ENCODE results near the gene POLK. TPM values are rescaled to one million over a fixed set of nuclear protein-coding genes. Genes with fewer than 3 reads are reported as not detected.
"Not testable (repeated sequence)": the region's sequence is repeated elsewhere in the genome, so short reads cannot be mapped to it uniquely, and the experiment has no call there.

The POLK gene
- total RNA-seq, 1 experiment from 2014 or later = 34.8 TPM

- H3K4me1 ChIP-seq (replicated peaks); H3K4me3 ChIP-seq; H3K27me3 ChIP-seq (replicated peaks); H3K27ac ChIP-seq; DNase-seq (ENCODE audit: low read depth in 1 of 2, low spot score in 2 of 2); H3K9me3 ChIP-seq (replicated peaks): not testable (repeated sequence)
- H3K36me3 ChIP-seq = peaks cover 45% of the 10 kb centered on the region
Measured at GRCh38 chr5:75489847-75490246, 21.8 kb upstream of the POLK start.

- Histone ChIP-seq H3K36me3 (peaks cover 48% of the 10 kb centered on the region), H3K9me3 (replicated peaks) (peaks cover 3% of the 10 kb centered on the region; the same call in 1 of the 2 replicates), H3K27ac (no peak overlapping the region), H3K27me3 (replicated peaks) (no peaks in the 10 kb centered on the region), H3K4me3 (no peak overlapping the region), H3K4me1 (replicated peaks) (peaks cover 4% of the 10 kb centered on the region; the same call in 1 of the 2 replicates)
- DNase-seq (ENCODE audit: low read depth in 1 of 2, low spot score in 2 of 2) = no peak
Measured at GRCh38 chr5:75491621-75492020, 20.1 kb upstream of the POLK start.

GRCh38 chr5:75496026-75496425 lies 15.7 kb upstream of the POLK start:
- no peak overlapping the region for H3K27ac ChIP-seq

GRCh38 chr5:75498208-75498777 lies 13.4 kb upstream of the POLK start:
- Histone ChIP-seq H3K4me3 (no peak overlapping the region), H3K9me3 (replicated peaks) (peaks cover 3% of the 10 kb centered on the region; the same call in 1 of the 2 replicates), H3K27me3 (replicated peaks) (no peaks in the 10 kb centered on the region), H3K36me3 (peaks cover 32% of the 10 kb centered on the region), H3K4me1 (replicated peaks) (peaks cover 4% of the 10 kb centered on the region; the same call in 1 of the 2 replicates), H3K27ac (no peak overlapping the region)
- DNase-seq (ENCODE audit: low read depth in 1 of 2, low spot score in 2 of 2) = no peak

More at GRCh38 chr5:75496026-75496425, 15.7 kb upstream of the POLK start:
- Histone ChIP-seq H3K36me3 (peaks cover 46% of the 10 kb centered on the region), H3K4me3 (no peak overlapping the region), H3K4me1 (replicated peaks) (peaks cover 4% of the 10 kb centered on the region; the same call in 1 of the 2 replicates), H3K27me3 (replicated peaks) (no peaks in the 10 kb centered on the region), H3K9me3 (replicated peaks) (peaks cover 3% of the 10 kb centered on the region; the same call in 1 of the 2 replicates)
- DNase-seq (ENCODE audit: low read depth in 1 of 2, low spot score in 2 of 2) = no peak

GRCh38 chr5:75498875-75499274 lies 12.8 kb upstream of the POLK start:
- H3K27me3 ChIP-seq (replicated peaks); H3K9me3 ChIP-seq (replicated peaks); DNase-seq (ENCODE audit: low read depth in 1 of 2, low spot score in 2 of 2); H3K4me1 ChIP-seq (replicated peaks); H3K4me3 ChIP-seq; H3K27ac ChIP-seq: not testable (repeated sequence)
- peaks cover 34% of the 10 kb centered on the region for H3K36me3 ChIP-seq

DNA sequence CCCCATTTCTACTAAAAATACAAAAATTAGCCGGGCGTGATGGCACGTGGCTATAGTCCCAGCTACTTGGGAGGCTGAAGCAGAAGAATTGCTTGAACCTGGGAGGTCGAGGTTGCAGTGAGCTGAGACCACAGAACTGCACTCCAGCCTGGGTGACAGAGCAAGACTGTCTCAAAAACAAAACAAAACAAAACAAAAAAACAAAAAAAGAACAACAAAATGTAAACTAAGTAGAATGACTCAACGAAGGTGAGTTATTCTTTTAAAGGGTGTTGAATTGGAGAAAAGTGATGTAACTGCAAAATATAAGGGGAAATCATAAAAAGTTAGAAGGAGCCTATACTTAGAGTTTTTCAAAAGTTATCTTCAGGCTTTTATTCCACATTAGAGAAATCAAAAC lies 6.6 kb upstream of the POLK start:
- H3K27ac ChIP-seq = peak overlapping the region; percentile 85
- H3K36me3 ChIP-seq; H3K4me3 ChIP-seq; H3K9me3 ChIP-seq (replicated peaks); H3K27me3 ChIP-seq (replicated peaks): not testable (repeated sequence)
- DNase-seq (ENCODE audit: low read depth in 1 of 2, low spot score in 2 of 2) = peak; percentile 88
- H3K4me1 ChIP-seq (replicated peaks) = peaks cover 26% of the 10 kb centered on the region

- Histone ChIP-seq H3K9me3 (replicated peaks) (no peaks in the 10 kb centered on the region), H3K4me1 (replicated peaks) (peaks cover 29% of the 10 kb centered on the region), H3K27ac (no peak overlapping the region), H3K4me3 (no peak overlapping the region), H3K27me3 (replicated peaks) (no peaks in the 10 kb centered on the region), H3K36me3 (peaks cover 17% of the 10 kb centered on the region)
- no peak for DNase-seq (ENCODE audit: low read depth in 1 of 2, low spot score in 2 of 2)
Measured at GRCh38 chr5:75507841-75508240, 3.9 kb upstream of the POLK start.

DNA sequence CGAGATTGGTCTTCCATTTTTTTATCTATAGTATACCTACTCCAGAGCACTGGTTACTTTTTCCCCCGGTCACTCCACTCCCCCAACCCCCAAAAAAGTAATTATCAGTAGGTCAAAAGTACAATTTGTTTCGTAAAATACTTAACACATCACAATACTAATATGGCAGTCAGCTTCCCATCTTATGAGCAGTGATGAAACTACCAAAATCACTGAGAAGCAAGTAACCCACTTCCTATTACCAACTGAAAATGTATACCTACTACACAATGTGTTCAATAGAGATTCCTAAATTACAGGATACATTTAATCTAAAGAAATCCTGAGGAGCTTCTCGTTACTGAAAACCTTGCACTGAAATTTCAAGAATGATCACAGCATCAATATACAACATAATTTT lies 2.1 kb upstream of the POLK start:
- no peak overlapping the region for H3K27ac ChIP-seq

DNA sequence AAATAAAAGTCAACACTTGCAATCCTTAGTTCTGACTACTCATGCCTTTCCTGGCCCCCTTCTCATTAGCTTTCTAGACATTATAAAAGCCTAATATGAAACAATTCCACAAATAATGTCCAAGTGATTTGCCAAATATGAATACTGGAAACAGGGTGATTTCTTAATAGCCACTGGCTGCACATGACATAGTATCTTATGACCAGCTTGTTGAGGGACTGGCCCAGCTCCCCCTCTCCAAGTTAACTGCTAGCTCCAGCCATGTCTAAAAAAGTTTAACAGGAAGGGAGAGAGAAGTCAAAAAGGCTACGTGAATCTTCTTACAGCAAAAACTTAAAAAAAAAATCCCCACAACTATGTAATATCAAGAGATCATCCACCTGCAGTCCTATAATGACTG lies 1.7 kb upstream of the POLK start:
- no peaks in the 10 kb centered on the region for H3K9me3 ChIP-seq (replicated peaks)
- H3K36me3 ChIP-seq = peaks cover 10% of the 10 kb centered on the region
- H3K27ac ChIP-seq = no peak overlapping the region
- peak in 1 of 2 experiments; percentile 32 for DNase-seq (ENCODE audit: low read depth in 1 of 2, low spot score in 2 of 2)
- H3K4me3 ChIP-seq = peak overlapping the region; percentile 76
- H3K27me3 ChIP-seq (replicated peaks) = no peaks in the 10 kb centered on the region
- H3K4me1 ChIP-seq (replicated peaks) = peaks cover 22% of the 10 kb centered on the region

More for the DNA sequence above, 2.1 kb upstream of the POLK start:
- DNase-seq (ENCODE audit: low read depth in 1 of 2, low spot score in 2 of 2) = peak in 1 of 2 experiments; percentile 6
- Histone ChIP-seq H3K4me1 (replicated peaks) (peaks cover 26% of the 10 kb centered on the region), H3K27me3 (replicated peaks) (no peaks in the 10 kb centered on the region), H3K36me3 (peaks cover 10% of the 10 kb centered on the region), H3K4me3 (peak overlapping the region; percentile 76), H3K9me3 (replicated peaks) (no peaks in the 10 kb centered on the region)

- DNase-seq (ENCODE audit: low read depth in 1 of 2, low spot score in 2 of 2) = peak; percentile 43 to 46
- H3K4me1 ChIP-seq (replicated peaks) = peaks cover 20% of the 10 kb centered on the region
- H3K4me3 ChIP-seq = peak overlapping the region; percentile 76
- H3K27ac ChIP-seq = peak overlapping the region; percentile 49; the same call in 1 of the 2 replicates
- H3K36me3 ChIP-seq = peaks cover 10% of the 10 kb centered on the region
- no peaks in the 10 kb centered on the region for H3K27me3 ChIP-seq (replicated peaks)
- H3K9me3 ChIP-seq (replicated peaks) = no peaks in the 10 kb centered on the region
Measured at GRCh38 chr5:75510417-75510835, 1.3 kb upstream of the POLK start.

- H3K36me3 ChIP-seq = peaks cover 10% of the 10 kb centered on the region
- H3K9me3 ChIP-seq (replicated peaks) = no peaks in the 10 kb centered on the region
- DNase-seq (ENCODE audit: low read depth in 1 of 2, low spot score in 2 of 2) = no peak
- H3K4me1 ChIP-seq (replicated peaks) = peaks cover 15% of the 10 kb centered on the region
- H3K27ac ChIP-seq = peak overlapping the region; percentile 49
- H3K27me3 ChIP-seq (replicated peaks) = no peaks in the 10 kb centered on the region
- peak overlapping the region; percentile 76 for H3K4me3 ChIP-seq
Measured at GRCh38 chr5:75510836-75511434, 756 bp upstream of the POLK start.

DNA sequence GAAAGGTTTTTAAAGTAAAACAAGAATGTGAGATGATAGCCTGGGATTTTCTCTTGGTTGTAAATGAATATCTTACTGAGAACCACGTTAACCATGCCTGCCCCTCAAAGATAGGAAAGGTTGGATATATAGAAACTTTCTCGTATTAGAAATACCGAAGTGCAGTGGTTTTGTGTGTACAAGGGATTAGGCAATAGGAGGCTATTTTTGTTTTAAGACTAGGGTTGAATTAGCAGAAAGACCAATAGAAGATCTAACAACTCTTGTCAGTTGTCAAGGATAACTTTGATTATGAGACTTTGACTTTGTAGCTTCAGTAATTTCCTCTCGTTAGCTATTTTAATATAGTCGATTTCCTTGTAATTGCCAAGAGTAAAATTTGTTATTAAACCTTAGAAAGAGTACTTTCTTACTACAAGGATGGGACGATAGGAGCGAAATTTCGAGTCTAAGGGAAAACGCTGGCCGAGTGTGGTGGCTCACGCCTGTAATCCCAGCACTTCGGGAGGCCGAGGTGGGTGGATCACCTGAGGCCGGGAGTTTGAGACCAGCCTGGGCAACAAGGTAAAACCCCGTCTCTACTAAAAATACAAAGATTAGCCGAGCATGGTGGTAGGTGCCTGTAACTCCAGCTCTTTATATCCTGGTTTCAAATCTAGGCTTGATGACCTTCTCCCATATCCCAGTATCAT lies 838 bp downstream of the POLK start:
- peak overlapping the region; percentile 83 for H3K27ac ChIP-seq
- no peak for DNase-seq (ENCODE audit: low read depth in 1 of 2, low spot score in 2 of 2)
- H3K4me1 ChIP-seq (replicated peaks) = peaks cover 7% of the 10 kb centered on the region; the same call in 1 of the 2 replicates
- no peaks in the 10 kb centered on the region for H3K27me3 ChIP-seq (replicated peaks)
- H3K4me3 ChIP-seq = peak overlapping the region; percentile 76
- peaks cover 10% of the 10 kb centered on the region for H3K36me3 ChIP-seq
- H3K9me3 ChIP-seq (replicated peaks) = no peaks in the 10 kb centered on the region

GRCh38 chr5:75513841-75514240 lies 2.1 kb downstream of the POLK start:
- H3K4me1 ChIP-seq (replicated peaks) = peaks cover 7% of the 10 kb centered on the region; the same call in 1 of the 2 replicates
- no peak overlapping the region for H3K27ac ChIP-seq
- H3K4me3 ChIP-seq = no peak overlapping the region
- no peaks in the 10 kb centered on the region for H3K27me3 ChIP-seq (replicated peaks)
- DNase-seq (ENCODE audit: low read depth in 1 of 2, low spot score in 2 of 2) = no peak
- no peaks in the 10 kb centered on the region for H3K9me3 ChIP-seq (replicated peaks)
- peaks cover 10% of the 10 kb centered on the region for H3K36me3 ChIP-seq

- no peaks in the 10 kb centered on the region for H3K27me3 ChIP-seq (replicated peaks)
- no peak overlapping the region for H3K4me3 ChIP-seq
Measured at GRCh38 chr5:75514323-75514722, 2.6 kb downstream of the POLK start.

More at GRCh38 chr5:75514323-75514722, 2.6 kb downstream of the POLK start:
- Histone ChIP-seq H3K27ac (no peak overlapping the region), H3K9me3 (replicated peaks) (no peaks in the 10 kb centered on the region), H3K36me3 (peaks cover 10% of the 10 kb centered on the region), H3K4me1 (replicated peaks) (peaks cover 7% of the 10 kb centered on the region; the same call in 1 of the 2 replicates)
- no peak for DNase-seq (ENCODE audit: low read depth in 1 of 2, low spot score in 2 of 2)

Measured in SJSA1 (cell line).